Astrocyte (in vitro differentiated cells and primary cell): ENCODE data around the gene NUP93.

Experiments used
- EZH2 ChIP-seq: IDR thresholded peaks from 2 replicates; pipeline ENCODE4 v1.6.1; 2012; ENCODE audit warnings: mild to moderate bottlenecking, low read length, inconsistent platforms; ENCODE audit not compliant: insufficient read depth
- TF ChIP-seq, protein P1 (sequence below): IDR thresholded peaks from 2 replicates; pipeline ENCODE4 v1.5.1; 2011; ENCODE audit warnings: low read depth, mild to moderate bottlenecking, inconsistent platforms, low read length, moderate library complexity; ENCODE audit not compliant: insufficient read depth

DNA sequence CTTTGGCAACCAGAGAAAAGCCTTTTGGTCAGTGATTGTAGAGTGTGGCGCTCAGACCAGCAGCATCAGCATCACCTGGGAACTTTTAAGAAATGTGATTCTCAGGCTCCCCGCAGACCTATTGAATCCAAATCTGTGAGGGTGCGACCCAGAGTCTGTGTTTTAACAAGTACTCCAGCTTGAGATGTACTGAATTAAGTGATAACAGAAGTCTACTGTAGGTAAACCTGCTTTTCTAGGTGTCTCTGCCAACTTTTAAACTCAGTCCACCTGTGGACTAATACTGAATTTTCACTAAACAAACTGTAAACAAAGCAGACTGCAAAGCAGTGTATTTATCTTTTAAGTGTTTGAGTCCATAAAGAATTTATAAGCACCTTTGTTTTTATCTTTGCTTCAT is 43.6 kb downstream of the NUP93 start:
- TF ChIP-seq, protein P1, sequence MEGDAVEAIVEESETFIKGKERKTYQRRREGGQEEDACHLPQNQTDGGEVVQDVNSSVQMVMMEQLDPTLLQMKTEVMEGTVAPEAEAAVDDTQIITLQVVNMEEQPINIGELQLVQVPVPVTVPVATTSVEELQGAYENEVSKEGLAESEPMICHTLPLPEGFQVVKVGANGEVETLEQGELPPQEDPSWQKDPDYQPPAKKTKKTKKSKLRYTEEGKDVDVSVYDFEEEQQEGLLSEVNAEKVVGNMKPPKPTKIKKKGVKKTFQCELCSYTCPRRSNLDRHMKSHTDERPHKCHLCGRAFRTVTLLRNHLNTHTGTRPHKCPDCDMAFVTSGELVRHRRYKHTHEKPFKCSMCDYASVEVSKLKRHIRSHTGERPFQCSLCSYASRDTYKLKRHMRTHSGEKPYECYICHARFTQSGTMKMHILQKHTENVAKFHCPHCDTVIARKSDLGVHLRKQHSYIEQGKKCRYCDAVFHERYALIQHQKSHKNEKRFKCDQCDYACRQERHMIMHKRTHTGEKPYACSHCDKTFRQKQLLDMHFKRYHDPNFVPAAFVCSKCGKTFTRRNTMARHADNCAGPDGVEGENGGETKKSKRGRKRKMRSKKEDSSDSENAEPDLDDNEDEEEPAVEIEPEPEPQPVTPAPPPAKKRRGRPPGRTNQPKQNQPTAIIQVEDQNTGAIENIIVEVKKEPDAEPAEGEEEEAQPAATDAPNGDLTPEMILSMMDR, result no peak
- TF ChIP-seq EZH2, result no peak
